ENCODE results near the gene LRRC4C. TPM values are rescaled to one million over a fixed set of nuclear protein-coding genes. Genes with fewer than 3 reads are reported as not detected.

LRRC4C gene
- polyA plus RNA-seq, 1 donor from 2014 or later: 24.3 TPM

GRCh38 chr11:40763046-40763445, 696.4 kb downstream of the LRRC4C start:
- no peak for TF ChIP-seq EZH2 (IDR thresholded peaks at IDR 0.05; ENCODE audit: borderline replicate concordance, insufficient read depth, low read length, poor library complexity, severe bottlenecking)
- no peak for TF ChIP-seq MXI1 (conservative IDR thresholded peaks at IDR 0.05; ENCODE audit: poor library complexity, severe bottlenecking)
- no peak for TF ChIP-seq EP300 (conservative IDR thresholded peaks at IDR 0.05; ENCODE audit: poor library complexity, severe bottlenecking)
- TF ChIP-seq REST (IDR thresholded peaks at IDR 0.05; ENCODE audit: borderline replicate concordance): no peak
- Histone ChIP-seq H3F3A (ENCODE audit: insufficient read depth, low read length, poor library complexity, severe bottlenecking) (no peaks in the 10 kb centered on the region), H3K4me2 (ENCODE audit: low read length) (no peak overlapping the region), H3K9me3 (ENCODE audit: low read length) (no peaks in the 10 kb centered on the region), H3K27me3 (ENCODE audit: insufficient read depth, low read depth, low read length) (no peaks in the 10 kb centered on the region), H3K4me3 (ENCODE audit: low read length) (no peak overlapping the region), H3K9me2 (ENCODE audit: insufficient read depth, low read length) (no peaks in the 10 kb centered on the region), H3K27ac (ENCODE audit: low read length) (no peak overlapping the region), H3K9ac (ENCODE audit: low read length) (no peak overlapping the region), H3K36me3 (ENCODE audit: insufficient read depth, low read length) (no peaks in the 10 kb centered on the region), H2AFZ (ENCODE audit: low read depth, low read length) (no peak overlapping the region), H4K20me1 (ENCODE audit: insufficient read depth) (no peaks in the 10 kb centered on the region), H3K79me2 (replicated peaks; ENCODE audit: insufficient read depth, low read length) (no peaks in the 10 kb centered on the region)

GRCh38 chr11:40759341-40759740, 700.1 kb downstream of the LRRC4C start:
- no peaks in the 10 kb centered on the region for H3K9me2 ChIP-seq (ENCODE audit: insufficient read depth, low read length)
- H4K20me1 ChIP-seq (ENCODE audit: insufficient read depth): no peaks in the 10 kb centered on the region
- H3K9me3 ChIP-seq (ENCODE audit: low read length): no peaks in the 10 kb centered on the region
- no peaks in the 10 kb centered on the region for H3K79me2 ChIP-seq (replicated peaks; ENCODE audit: insufficient read depth, low read length)
- H2AFZ ChIP-seq (ENCODE audit: low read depth, low read length): no peak overlapping the region
- no peak overlapping the region for H3K4me2 ChIP-seq (ENCODE audit: low read length)
- H3K36me3 ChIP-seq (ENCODE audit: insufficient read depth, low read length): no peaks in the 10 kb centered on the region
- H3K9ac ChIP-seq (ENCODE audit: low read length): no peak overlapping the region
- H3F3A ChIP-seq (ENCODE audit: insufficient read depth, low read length, poor library complexity, severe bottlenecking): no peaks in the 10 kb centered on the region
- H3K4me3 ChIP-seq (ENCODE audit: low read length): no peak overlapping the region
- no peak for TF ChIP-seq SMC3 (conservative IDR thresholded peaks at IDR 0.05; ENCODE audit: poor library complexity)
- no peak for TF ChIP-seq EP300 (conservative IDR thresholded peaks at IDR 0.05; ENCODE audit: poor library complexity, severe bottlenecking)
- TF ChIP-seq RAD21 (conservative IDR thresholded peaks at IDR 0.05): no peak
- no peak for TF ChIP-seq REST (IDR thresholded peaks at IDR 0.05; ENCODE audit: borderline replicate concordance)
- TF ChIP-seq CTCF (IDR thresholded peaks at IDR 0.05; ENCODE audit: poor library complexity, severe bottlenecking): no peak
- TF ChIP-seq EZH2 (IDR thresholded peaks at IDR 0.05; ENCODE audit: borderline replicate concordance, insufficient read depth, low read length, poor library complexity, severe bottlenecking): no peak
- no peak overlapping the region for H3K27ac ChIP-seq (ENCODE audit: low read length)
- H3K27me3 ChIP-seq (ENCODE audit: insufficient read depth, low read depth, low read length): no peaks in the 10 kb centered on the region

Data from neural cell (in vitro differentiated cells).